Measurements from ENCODE around the gene TMED1.

Gene TMED1

DNA sequence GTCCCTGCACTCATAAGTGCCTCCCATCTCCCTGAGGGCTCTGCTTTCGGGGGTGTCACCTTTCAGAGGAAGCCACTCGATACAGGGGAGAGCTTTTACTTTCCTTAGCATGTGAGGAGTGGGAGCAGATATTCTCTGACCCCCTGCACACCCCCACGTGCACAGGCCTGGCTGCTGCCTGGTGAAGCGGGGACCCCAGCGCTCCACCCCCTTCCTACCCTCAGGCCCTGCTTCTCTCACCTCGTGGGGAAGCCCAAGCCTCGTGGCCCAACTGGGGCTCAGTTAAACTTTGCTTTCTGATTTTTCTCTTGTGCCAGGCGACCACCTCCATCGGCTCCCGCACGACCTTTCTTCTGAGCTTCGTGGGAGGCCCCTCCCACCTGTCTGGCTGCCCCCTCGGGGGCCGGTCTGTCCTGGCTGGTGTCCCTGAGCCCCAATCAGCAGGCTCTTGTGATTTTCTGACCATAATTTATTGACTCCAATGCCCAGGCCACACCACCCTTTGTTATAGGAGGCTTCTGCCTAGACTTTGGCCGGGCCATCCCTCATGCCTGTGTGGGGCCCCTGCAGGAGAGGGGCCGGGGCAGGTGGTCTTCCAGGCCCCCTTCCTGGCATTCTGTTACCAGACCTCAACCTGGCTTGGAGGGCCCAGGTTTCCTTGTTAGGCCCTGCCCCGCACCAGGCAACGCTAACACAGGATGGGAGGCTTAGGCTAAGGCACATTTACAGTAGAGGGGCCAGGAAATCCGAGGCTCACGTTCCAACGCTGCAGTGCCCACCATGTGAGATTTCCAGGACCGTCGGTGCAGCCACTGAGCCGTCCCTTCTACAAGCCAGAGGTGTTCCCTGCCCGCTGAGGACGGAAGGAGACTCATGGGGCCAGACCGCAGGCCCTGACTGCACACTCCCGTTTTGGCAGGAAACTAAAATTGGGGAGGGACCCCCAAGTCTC lies 3.7 kb downstream of the TMED1 start:
- WGBS (ENCODE audit: insufficient coverage), result 91% methylated on average over 27 of the region's 28 CpGs
- Histone ChIP-seq H3K27ac (ENCODE audit: insufficient read depth in 1 of 2, low read depth in 1 of 2, low read length in 2 of 2, poor library complexity in 1 of 2, severe bottlenecking in 2 of 2) (no peak overlapping the region), H3K4me1 (ENCODE audit: control extremely low read depth in 1 of 4, control insufficient read depth in 4 of 4, insufficient read depth in 4 of 4, low read length in 3 of 4) (peaks cover 0 to 15% (median 14%) of the 10 kb centered on the region in 4 experiments), H3K4me3 (ENCODE audit: control insufficient read depth in 1 of 7, extremely low read depth in 1 of 7, insufficient read depth in 4 of 7, low read depth in 2 of 7, low read length in 6 of 7) (no peak overlapping the region), H3K9me3 (ENCODE audit: control extremely low read depth in 1 of 5, control insufficient read depth in 4 of 5, insufficient read depth in 2 of 5, low read depth in 1 of 5, low read length in 4 of 5) (peaks cover 0 to 3% (median 0%) of the 10 kb centered on the region in 5 experiments), H3K27me3 (replicated peaks in 2 of 5; ENCODE audit: control insufficient read depth in 4 of 5, insufficient read depth in 5 of 5, low read length in 4 of 5) (no peaks in the 10 kb centered on the region), H3K36me3 (ENCODE audit: control insufficient read depth in 4 of 4, insufficient read depth in 4 of 4, low read length in 3 of 4) (peaks cover 13 to 56% (median 36%) of the 10 kb centered on the region in 4 experiments)
- POLR2A ChIA-PET, result no interaction called here
- DNase-seq, result no peak
- CTCF ChIA-PET, result interaction anchor here (0.9 to 2.5 kb wide), 2 partner anchors 11 to 14 kb away, joined by 3 to 12 read pairs; no protein-coding TSS in a partner anchor

DNA sequence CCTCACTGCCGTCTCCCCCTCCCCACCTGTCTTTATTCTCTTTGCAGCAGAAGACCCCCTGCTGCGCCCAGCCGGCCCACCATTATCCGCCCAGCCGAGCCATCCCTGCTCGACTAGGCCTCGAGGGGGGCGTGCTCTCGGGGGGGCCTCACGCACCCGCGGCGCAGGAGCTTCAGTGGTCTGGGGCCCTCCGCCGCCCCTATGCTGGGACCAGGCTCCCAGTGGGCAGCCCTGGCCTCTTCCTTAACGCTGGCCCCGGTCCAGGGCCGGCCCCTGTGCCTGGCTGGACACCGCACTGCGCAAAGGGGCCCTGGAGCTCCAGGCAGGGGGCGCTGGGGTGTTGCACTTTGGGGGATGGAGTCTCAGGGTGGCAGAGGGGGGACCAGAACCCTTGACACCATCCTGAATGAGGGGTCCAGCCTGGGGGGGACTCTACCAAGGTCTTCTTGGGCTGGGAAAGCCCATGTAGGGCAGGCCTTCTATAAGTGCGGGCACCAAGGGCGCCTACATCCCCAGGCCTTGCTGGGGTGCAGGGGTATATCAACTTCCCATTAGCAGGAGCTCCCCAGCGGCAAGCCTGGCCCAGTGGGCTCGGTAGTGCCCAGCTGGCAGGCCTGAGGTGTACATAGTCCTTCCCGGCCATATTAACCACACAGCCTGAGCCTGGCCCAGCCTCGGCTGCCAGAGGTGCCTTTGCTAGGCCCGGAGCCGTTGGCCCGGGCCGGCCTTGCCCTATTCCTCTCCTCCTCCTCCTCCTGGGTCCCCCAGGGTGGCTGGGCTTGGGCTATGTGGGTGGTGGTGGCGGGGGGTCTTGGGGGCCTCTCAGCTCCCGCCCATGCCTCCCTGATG lies 4.9 kb downstream of the TMED1 start:
- peak overlapping the region in 1 of 2 experiments; percentile 1 for H3K27ac ChIP-seq (ENCODE audit: insufficient read depth in 1 of 2, low read depth in 1 of 2, low read length in 2 of 2, poor library complexity in 1 of 2, severe bottlenecking in 2 of 2)
- H3K27me3 ChIP-seq (replicated peaks in 2 of 5; ENCODE audit: control insufficient read depth in 4 of 5, insufficient read depth in 5 of 5, low read length in 4 of 5), result no peaks in the 10 kb centered on the region
- no peaks in the 10 kb centered on the region for H3K9me3 ChIP-seq (ENCODE audit: control extremely low read depth in 1 of 5, control insufficient read depth in 4 of 5, insufficient read depth in 2 of 5, low read depth in 1 of 5, low read length in 4 of 5)
- WGBS (ENCODE audit: insufficient coverage), result 93% methylated on average over 25 of the region's 33 CpGs
- no peak overlapping the region for H3K4me3 ChIP-seq (ENCODE audit: control insufficient read depth in 1 of 7, extremely low read depth in 1 of 7, insufficient read depth in 4 of 7, low read depth in 2 of 7, low read length in 6 of 7)
- H3K36me3 ChIP-seq (ENCODE audit: control insufficient read depth in 4 of 4, insufficient read depth in 4 of 4, low read length in 3 of 4), result peaks cover 13 to 59% (median 45%) of the 10 kb centered on the region in 4 experiments
- no peak for DNase-seq
- ChIA-PET POLR2A (no interaction called here), CTCF (interaction anchor here (0.9 to 4.7 kb wide), 5 partner anchors 10 to 34 kb away, joined by 3 to 31 read pairs (median 4); no protein-coding TSS in a partner anchor)
- H3K4me1 ChIP-seq (ENCODE audit: control extremely low read depth in 1 of 4, control insufficient read depth in 4 of 4, insufficient read depth in 4 of 4, low read length in 3 of 4), result peaks cover 0 to 8% (median 6%) of the 10 kb centered on the region in 4 experiments

DNA sequence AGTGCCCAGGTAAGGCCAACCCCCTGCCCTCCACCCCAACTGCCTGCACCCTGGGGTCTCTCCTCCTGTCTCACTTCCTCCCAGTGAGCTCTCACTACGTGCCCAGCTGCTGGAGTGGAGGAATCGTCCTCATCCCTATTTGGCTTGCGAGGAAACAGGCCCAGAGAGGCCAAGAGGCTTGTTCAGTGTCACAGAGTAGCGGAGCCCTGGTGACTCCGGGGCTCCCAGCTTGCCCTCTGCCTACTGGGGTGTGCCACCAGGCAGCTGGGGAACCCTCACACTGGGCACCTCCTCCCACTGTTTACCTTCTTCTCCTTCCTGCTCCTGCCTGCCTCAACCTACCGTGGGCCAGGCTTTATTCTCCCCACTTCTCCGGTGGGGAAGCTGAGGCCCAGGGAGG lies 5.6 kb downstream of the TMED1 start:
- DNase-seq, result no peak
- H3K36me3 ChIP-seq (ENCODE audit: control insufficient read depth in 4 of 4, insufficient read depth in 4 of 4, low read length in 3 of 4), result peaks cover 13 to 67% (median 50%) of the 10 kb centered on the region in 4 experiments
- CTCF ChIA-PET, result interaction anchor here (0.6 to 4.7 kb wide), 7 partner anchors 8 to 35 kb away, joined by 3 to 31 read pairs (median 3); no protein-coding TSS in a partner anchor

DNA sequence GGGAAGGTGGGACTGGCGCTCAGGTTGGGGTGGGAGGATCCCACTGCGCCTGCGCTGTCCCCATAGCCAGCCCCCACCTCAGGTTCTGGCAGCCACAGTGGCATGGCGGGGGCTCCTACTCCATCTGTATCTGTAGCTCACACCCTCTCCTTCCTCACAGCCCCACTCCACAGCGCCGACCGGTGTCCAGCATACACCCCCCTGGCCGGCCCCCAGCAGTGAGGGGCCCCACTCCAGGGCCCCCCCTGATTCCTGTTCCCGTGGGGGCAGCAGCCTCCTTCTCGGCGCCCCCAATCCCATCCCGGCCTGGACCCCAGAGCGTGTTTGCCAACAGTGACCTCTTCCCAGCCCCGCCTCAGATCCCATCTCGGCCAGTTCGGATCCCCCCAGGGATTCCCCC lies 6.0 kb downstream of the TMED1 start:
- WGBS (ENCODE audit: insufficient coverage), result 97% methylated on average over 11 of the region's 16 CpGs
- no peak for DNase-seq
- Histone ChIP-seq H3K36me3 (ENCODE audit: control insufficient read depth in 4 of 4, insufficient read depth in 4 of 4, low read length in 3 of 4) (peaks cover 13 to 69% (median 50%) of the 10 kb centered on the region in 4 experiments), H3K4me3 (ENCODE audit: control insufficient read depth in 1 of 7, extremely low read depth in 1 of 7, insufficient read depth in 4 of 7, low read depth in 2 of 7, low read length in 6 of 7) (no peak overlapping the region), H3K27me3 (replicated peaks in 2 of 5; ENCODE audit: control insufficient read depth in 4 of 5, insufficient read depth in 5 of 5, low read length in 4 of 5) (no peaks in the 10 kb centered on the region), H3K9me3 (ENCODE audit: control extremely low read depth in 1 of 5, control insufficient read depth in 4 of 5, insufficient read depth in 2 of 5, low read depth in 1 of 5, low read length in 4 of 5) (no peaks in the 10 kb centered on the region), H3K27ac (ENCODE audit: insufficient read depth in 1 of 2, low read depth in 1 of 2, low read length in 2 of 2, poor library complexity in 1 of 2, severe bottlenecking in 2 of 2) (no peak overlapping the region), H3K4me1 (ENCODE audit: control extremely low read depth in 1 of 4, control insufficient read depth in 4 of 4, insufficient read depth in 4 of 4, low read length in 3 of 4) (peaks cover 0 to 2% (median under 1%) of the 10 kb centered on the region in 4 experiments)
- CTCF ChIA-PET, result interaction anchor here (0.6 to 4.7 kb wide), 10 partner anchors 8 to 113 kb away, joined by 3 to 31 read pairs (median 4); no protein-coding TSS in a partner anchor
- POLR2A ChIA-PET, result no interaction called here

More for the DNA sequence above, 5.6 kb downstream of the TMED1 start:
- Histone ChIP-seq H3K27ac (ENCODE audit: insufficient read depth in 1 of 2, low read depth in 1 of 2, low read length in 2 of 2, poor library complexity in 1 of 2, severe bottlenecking in 2 of 2) (no peak overlapping the region), H3K9me3 (ENCODE audit: control extremely low read depth in 1 of 5, control insufficient read depth in 4 of 5, insufficient read depth in 2 of 5, low read depth in 1 of 5, low read length in 4 of 5) (no peaks in the 10 kb centered on the region), H3K4me3 (ENCODE audit: control insufficient read depth in 1 of 7, extremely low read depth in 1 of 7, insufficient read depth in 4 of 7, low read depth in 2 of 7, low read length in 6 of 7) (no peak overlapping the region), H3K4me1 (ENCODE audit: control extremely low read depth in 1 of 4, control insufficient read depth in 4 of 4, insufficient read depth in 4 of 4, low read length in 3 of 4) (peaks cover 0 to 6% (median 4%) of the 10 kb centered on the region in 4 experiments), H3K27me3 (replicated peaks in 2 of 5; ENCODE audit: control insufficient read depth in 4 of 5, insufficient read depth in 5 of 5, low read length in 4 of 5) (no peaks in the 10 kb centered on the region)
- 96% methylated on average over 5 of the region's 7 CpGs for WGBS (ENCODE audit: insufficient coverage)
- POLR2A ChIA-PET, result no interaction called here

DNA sequence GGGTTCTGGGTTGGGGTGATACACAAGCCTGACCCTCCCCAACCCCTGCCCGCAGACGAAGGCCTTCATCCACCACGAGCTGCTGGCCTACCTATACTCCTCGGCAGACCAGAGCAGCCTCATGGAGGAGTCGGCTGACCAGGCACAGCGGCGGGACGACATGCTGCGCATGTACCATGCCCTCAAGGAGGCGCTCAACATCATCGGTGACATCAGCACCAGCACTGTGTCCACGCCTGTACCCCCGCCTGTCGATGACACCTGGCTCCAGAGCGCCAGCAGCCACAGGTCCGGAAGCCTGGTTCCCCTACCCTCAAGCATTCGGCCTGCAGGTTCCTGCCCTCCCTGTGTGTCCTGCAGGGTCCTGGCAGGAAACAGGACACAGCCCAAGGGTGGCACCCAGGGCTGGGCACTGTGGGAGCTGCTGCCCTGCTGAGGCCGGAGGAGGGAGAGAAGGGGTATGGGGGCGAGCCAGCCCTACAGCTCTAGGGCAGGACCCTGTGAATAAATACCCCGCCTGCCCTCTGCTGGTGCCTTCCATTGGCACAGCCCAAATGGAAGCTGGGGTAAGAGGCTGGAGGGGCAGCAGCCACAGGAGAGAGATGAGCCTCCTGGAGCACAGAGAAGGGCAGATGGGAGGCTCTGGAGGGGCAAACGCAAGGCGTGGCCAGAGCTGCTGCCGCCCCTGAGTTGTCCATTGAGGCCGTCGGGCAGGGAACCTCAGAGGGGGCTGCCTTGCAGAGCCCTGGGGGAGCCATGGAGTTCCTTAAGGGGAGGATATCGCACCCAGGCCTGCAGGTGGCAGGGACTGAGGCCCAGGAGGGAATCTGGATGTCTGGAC lies 6.8 kb downstream of the TMED1 start:
- peak in 2 of 3 donors; percentile 24 to 33 for DNase-seq
- CTCF ChIA-PET, result interaction anchor here (0.5 to 4.7 kb wide), 13 partner anchors 9 to 130 kb away, joined by 3 to 31 read pairs (median 3); partner anchors contain the start of gene QTRT1
- Histone ChIP-seq H3K27me3 (replicated peaks in 2 of 5; ENCODE audit: control insufficient read depth in 4 of 5, insufficient read depth in 5 of 5, low read length in 4 of 5) (no peaks in the 10 kb centered on the region), H3K4me3 (ENCODE audit: control insufficient read depth in 1 of 7, extremely low read depth in 1 of 7, insufficient read depth in 4 of 7, low read depth in 2 of 7, low read length in 6 of 7) (no peak overlapping the region), H3K4me1 (ENCODE audit: control extremely low read depth in 1 of 4, control insufficient read depth in 4 of 4, insufficient read depth in 4 of 4, low read length in 3 of 4) (no peaks in the 10 kb centered on the region), H3K9me3 (ENCODE audit: control extremely low read depth in 1 of 5, control insufficient read depth in 4 of 5, insufficient read depth in 2 of 5, low read depth in 1 of 5, low read length in 4 of 5) (no peaks in the 10 kb centered on the region), H3K27ac (ENCODE audit: insufficient read depth in 1 of 2, low read depth in 1 of 2, low read length in 2 of 2, poor library complexity in 1 of 2, severe bottlenecking in 2 of 2) (no peak overlapping the region), H3K36me3 (ENCODE audit: control insufficient read depth in 4 of 4, insufficient read depth in 4 of 4, low read length in 3 of 4) (peaks cover 13 to 75% (median 54%) of the 10 kb centered on the region in 4 experiments)
- POLR2A ChIA-PET, result no interaction called here
- WGBS (ENCODE audit: insufficient coverage), result 96% methylated on average over 26 of the region's 26 CpGs

DNA sequence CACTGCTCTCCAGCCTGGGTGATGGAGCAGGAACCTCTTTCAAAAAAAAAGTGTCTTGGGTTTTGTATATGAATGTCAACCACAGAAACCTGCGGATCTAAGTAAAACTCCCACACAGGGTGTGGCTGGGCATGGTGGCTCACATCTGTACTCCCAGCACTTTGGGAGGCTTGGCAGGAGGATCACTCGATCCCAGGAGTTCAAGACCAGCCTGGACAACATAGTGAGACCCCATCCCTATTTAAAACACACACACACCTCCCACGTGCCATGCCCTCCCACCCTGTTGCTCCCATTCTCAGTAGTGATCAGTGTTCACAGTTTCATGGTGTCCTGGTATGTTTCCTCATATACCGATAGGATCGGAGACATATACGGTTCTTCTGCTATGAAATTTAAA lies 9.2 kb downstream of the TMED1 start:
- ChIA-PET POLR2A (no interaction called here), CTCF (interaction anchor here (1.2 to 4.7 kb wide), 6 partner anchors 9 to 38 kb away, joined by 3 to 31 read pairs (median 5); partner anchors contain the start of gene TMED1)
- no peaks in the 10 kb centered on the region for H3K9me3 ChIP-seq (ENCODE audit: control extremely low read depth in 1 of 5, control insufficient read depth in 4 of 5, insufficient read depth in 2 of 5, low read depth in 1 of 5, low read length in 4 of 5)
- peaks cover 5 to 67% (median 46%) of the 10 kb centered on the region in 4 experiments for H3K36me3 ChIP-seq (ENCODE audit: control insufficient read depth in 4 of 4, insufficient read depth in 4 of 4, low read length in 3 of 4)
- no peaks in the 10 kb centered on the region for H3K27me3 ChIP-seq (replicated peaks in 2 of 5; ENCODE audit: control insufficient read depth in 4 of 5, insufficient read depth in 5 of 5, low read length in 4 of 5)
- no peak for DNase-seq
- H3K4me3 ChIP-seq (ENCODE audit: control insufficient read depth in 1 of 7, extremely low read depth in 1 of 7, insufficient read depth in 4 of 7, low read depth in 2 of 7, low read length in 6 of 7), result no peak overlapping the region
- WGBS (ENCODE audit: insufficient coverage), result 94% methylated on average over 6 of the region's 6 CpGs
- H3K4me1 ChIP-seq (ENCODE audit: control extremely low read depth in 1 of 4, control insufficient read depth in 4 of 4, insufficient read depth in 4 of 4, low read length in 3 of 4), result no peaks in the 10 kb centered on the region
- H3K27ac ChIP-seq (ENCODE audit: insufficient read depth in 1 of 2, low read depth in 1 of 2, low read length in 2 of 2, poor library complexity in 1 of 2, severe bottlenecking in 2 of 2), result no peak overlapping the region
